Loucy (cell line): ENCODE data around the gene TNFRSF25.

Experiments
- EZH2phosphoT487 ChIP-seq: fragments of 200-600 bp; IDR thresholded peaks from 2 replicates; pipeline ENCODE4 v1.6.1; 2018; ENCODE audit warnings: antibody characterized with exemption, mild to moderate bottlenecking, moderate library complexity, borderline replicate concordance
- TF ChIP-seq, protein P1 (sequence below): fragments of 200-600 bp; sonication (generic); conservative IDR thresholded peaks from 2 replicates; pipeline ENCODE4 v1.5.1; 2014; ENCODE audit warnings: mild to moderate bottlenecking, antibody characterized with exemption, low read length

DNA sequence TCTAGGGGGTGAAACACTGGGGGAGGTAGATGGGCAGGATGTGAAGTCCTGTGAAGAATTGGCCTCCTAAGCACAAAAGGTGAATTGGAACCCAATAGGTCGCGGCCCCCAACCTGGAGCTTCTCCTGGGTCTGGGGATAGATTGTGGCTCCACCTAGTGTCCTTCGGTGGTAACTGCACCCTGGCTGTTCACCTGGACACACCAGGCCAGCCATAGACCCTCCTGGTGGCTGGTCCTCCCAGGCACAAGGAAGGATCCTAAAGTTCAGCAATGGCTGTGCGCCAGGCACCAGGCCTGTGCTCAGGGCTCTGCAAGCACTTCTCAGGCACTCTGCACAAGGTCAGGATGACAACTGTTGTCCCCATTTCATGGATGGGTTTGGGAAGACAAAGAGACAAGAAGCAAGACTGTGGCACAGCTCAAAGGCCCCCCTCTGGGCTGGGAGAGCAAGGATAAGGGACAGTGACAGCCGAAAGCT, 27.9 kb downstream of the TNFRSF25 start:
- TF ChIP-seq, protein P1, sequence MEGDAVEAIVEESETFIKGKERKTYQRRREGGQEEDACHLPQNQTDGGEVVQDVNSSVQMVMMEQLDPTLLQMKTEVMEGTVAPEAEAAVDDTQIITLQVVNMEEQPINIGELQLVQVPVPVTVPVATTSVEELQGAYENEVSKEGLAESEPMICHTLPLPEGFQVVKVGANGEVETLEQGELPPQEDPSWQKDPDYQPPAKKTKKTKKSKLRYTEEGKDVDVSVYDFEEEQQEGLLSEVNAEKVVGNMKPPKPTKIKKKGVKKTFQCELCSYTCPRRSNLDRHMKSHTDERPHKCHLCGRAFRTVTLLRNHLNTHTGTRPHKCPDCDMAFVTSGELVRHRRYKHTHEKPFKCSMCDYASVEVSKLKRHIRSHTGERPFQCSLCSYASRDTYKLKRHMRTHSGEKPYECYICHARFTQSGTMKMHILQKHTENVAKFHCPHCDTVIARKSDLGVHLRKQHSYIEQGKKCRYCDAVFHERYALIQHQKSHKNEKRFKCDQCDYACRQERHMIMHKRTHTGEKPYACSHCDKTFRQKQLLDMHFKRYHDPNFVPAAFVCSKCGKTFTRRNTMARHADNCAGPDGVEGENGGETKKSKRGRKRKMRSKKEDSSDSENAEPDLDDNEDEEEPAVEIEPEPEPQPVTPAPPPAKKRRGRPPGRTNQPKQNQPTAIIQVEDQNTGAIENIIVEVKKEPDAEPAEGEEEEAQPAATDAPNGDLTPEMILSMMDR = peak; percentile 86
- no peak for TF ChIP-seq EZH2phosphoT487
